ENCODE data around the gene KIAA1549.

The KIAA1549 gene

DNA sequence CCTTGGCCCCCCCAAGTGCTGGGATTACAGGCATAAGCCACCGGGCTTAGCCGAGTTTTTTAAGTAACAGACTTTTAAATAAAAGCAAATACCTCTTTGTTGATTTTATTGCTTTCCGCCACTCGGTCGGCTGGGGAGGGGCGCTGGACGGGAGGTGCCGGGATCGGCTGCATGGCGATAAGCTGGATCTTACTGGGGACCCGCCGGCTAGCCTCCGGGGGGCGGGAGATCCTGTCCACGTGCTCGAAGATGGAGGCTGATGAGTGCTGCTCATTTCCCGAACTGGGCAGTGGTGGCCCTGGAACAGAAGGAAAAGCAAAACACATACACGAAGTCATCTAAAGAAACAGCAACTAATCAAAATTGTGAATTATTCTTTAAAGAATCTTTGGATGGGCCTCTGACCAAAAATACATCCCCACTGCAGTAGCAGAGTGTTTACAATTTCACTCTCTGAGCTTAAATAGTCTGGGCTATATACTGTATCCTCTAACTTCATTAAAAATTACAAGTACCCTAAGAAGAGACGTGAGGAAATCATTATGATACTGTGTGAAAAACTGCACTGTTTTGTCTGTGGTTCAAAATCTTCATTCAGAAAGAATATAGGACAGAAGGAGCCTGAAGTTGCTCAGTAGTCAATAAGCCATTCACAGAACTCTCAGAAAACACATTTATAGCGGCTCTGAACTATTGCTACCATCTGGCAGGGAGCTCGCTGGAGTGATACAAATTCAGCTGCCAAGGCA is 110.0 kb downstream of the KIAA1549 start:
- no peak overlapping the region for H3K4me3 ChIP-seq (ENCODE audit: low read depth, low read length)
- in situ Hi-C loops (cut with HindIII; ENCODE audit: low sequenced_read_pairs), result no loop called here
- DNase-seq (ENCODE audit: low read depth), result no peak
- TF ChIP-seq, protein P1, sequence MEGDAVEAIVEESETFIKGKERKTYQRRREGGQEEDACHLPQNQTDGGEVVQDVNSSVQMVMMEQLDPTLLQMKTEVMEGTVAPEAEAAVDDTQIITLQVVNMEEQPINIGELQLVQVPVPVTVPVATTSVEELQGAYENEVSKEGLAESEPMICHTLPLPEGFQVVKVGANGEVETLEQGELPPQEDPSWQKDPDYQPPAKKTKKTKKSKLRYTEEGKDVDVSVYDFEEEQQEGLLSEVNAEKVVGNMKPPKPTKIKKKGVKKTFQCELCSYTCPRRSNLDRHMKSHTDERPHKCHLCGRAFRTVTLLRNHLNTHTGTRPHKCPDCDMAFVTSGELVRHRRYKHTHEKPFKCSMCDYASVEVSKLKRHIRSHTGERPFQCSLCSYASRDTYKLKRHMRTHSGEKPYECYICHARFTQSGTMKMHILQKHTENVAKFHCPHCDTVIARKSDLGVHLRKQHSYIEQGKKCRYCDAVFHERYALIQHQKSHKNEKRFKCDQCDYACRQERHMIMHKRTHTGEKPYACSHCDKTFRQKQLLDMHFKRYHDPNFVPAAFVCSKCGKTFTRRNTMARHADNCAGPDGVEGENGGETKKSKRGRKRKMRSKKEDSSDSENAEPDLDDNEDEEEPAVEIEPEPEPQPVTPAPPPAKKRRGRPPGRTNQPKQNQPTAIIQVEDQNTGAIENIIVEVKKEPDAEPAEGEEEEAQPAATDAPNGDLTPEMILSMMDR (IDR thresholded peaks at IDR 0.05; ENCODE audit: low read depth, low read length, missing control alignments), result no peak

GRCh38 chr7:138869353-138869752 is 111.8 kb downstream of the KIAA1549 start:
- no peak overlapping the region for H3K4me3 ChIP-seq (ENCODE audit: low read depth, low read length)
- DNase-seq (ENCODE audit: low read depth), result no peak
- TF ChIP-seq, protein P1 (IDR thresholded peaks at IDR 0.05; ENCODE audit: low read depth, low read length, missing control alignments), result no peak
- in situ Hi-C loops (cut with HindIII; ENCODE audit: low sequenced_read_pairs), result no loop called here

DNA sequence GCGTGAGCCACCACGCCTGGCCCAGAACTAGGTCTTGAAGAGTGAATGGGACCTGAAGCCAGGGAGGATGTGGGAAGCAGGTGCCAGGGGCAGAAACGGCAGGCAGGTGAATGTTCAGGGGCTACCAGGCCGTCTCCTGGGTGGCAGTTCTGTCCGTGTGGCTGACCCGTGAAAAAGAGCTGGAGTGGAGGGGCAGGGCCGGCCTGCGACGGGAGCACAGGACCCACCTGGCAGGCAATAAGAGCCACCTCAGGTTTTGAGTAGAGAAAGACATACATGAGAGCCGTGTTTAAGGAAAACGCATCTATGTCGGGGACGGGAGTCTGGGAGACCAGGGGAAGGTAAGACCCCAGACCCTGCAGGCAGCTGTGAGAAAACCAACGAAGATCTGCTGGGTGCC is 112.5 kb downstream of the KIAA1549 start:
- TF ChIP-seq, protein P1 (IDR thresholded peaks at IDR 0.05; ENCODE audit: low read depth, low read length, missing control alignments), result no peak
- no peak for DNase-seq (ENCODE audit: low read depth)
- in situ Hi-C loops (cut with HindIII; ENCODE audit: low sequenced_read_pairs), result no loop called here
- H3K4me3 ChIP-seq (ENCODE audit: low read depth, low read length), result no peak overlapping the region

DNA sequence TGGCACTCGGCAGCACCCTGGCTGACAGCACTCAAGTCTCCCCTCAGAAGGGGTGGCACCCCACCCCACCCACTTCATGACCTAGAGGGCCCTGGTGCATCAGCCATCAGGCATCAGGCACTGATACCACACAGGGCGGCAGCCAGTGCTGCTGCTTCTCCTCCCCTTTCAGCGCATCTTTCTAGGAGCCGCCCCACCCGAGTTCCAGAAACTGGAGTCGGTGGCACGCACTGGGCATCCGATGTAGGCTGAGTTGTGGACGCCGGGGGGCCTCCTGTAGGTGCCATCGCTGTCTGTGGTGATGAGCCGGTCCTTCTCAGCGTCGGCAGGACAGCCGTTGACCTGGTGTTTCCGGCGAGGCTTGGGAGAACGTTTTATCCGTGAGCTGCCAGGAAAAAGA is 113.4 kb downstream of the KIAA1549 start:
- no peak for DNase-seq (ENCODE audit: low read depth)
- no peak overlapping the region for H3K4me3 ChIP-seq (ENCODE audit: low read depth, low read length)
- in situ Hi-C loops (cut with HindIII; ENCODE audit: low sequenced_read_pairs), result no loop called here
- TF ChIP-seq, protein P1 (IDR thresholded peaks at IDR 0.05; ENCODE audit: low read depth, low read length, missing control alignments), result no peak

DNA sequence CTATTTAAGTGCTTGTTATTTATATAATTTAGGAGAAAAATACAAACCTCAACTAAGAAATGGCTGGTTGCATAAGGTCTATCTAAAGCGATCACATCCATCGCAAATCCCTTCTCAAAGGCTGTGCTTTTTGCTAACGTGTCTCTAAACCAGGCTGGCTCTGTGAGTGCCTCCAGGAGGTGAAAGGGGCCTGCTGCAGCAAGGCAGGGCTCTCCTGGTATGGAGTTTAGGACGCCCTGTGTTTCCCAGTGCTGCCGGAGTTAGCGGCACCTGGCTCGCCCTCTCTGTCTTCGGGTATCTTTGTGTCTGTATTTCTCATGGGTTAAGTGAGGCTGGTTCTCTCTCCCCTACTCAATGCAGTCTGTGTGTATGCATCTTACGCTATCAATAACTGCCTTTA is 114.8 kb downstream of the KIAA1549 start:
- DNase-seq (ENCODE audit: low read depth), result no peak
- in situ Hi-C loops (cut with HindIII; ENCODE audit: low sequenced_read_pairs), result no loop called here

DNA sequence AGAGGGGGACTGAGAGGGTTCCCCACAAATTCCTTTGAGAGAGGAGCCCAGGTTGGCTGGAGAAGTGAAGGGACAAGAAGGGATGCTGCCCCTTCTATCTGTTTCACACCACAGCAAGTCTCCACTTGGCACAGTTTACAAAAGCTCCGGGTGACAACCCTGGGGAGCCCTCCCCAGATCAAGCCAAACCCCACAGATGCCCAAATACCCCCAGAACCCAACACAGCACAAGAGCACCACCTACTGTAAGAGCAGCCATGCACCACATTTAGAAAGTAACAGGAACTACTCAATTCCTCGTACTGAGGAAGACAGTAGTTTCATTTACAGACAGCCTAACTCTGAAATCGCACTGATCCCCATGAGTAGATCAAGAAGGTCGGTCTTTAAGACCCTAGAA is 115.3 kb downstream of the KIAA1549 start:
- no peak for DNase-seq (ENCODE audit: low read depth)
- no peak overlapping the region for H3K4me3 ChIP-seq (ENCODE audit: low read depth, low read length)
- in situ Hi-C loops (cut with HindIII; ENCODE audit: low sequenced_read_pairs), result no loop called here
- TF ChIP-seq, protein P1 (IDR thresholded peaks at IDR 0.05; ENCODE audit: low read depth, low read length, missing control alignments), result peak; percentile 28

More for the DNA sequence above, 114.8 kb downstream of the KIAA1549 start:
- no peak overlapping the region for H3K4me3 ChIP-seq (ENCODE audit: low read depth, low read length)
- TF ChIP-seq, protein P1 (IDR thresholded peaks at IDR 0.05; ENCODE audit: low read depth, low read length, missing control alignments), result no peak
